Testis (tissue), 2 donors: ENCODE data around the gene GMDS.
"Not testable (repeated sequence)": the region's sequence is repeated elsewhere in the genome, so short reads cannot be mapped to it uniquely, and the experiment has no call there.

Experiments
- CTCF ChIP-seq, 3 experiments: fragments of 450-650 bp in 2 of 3; fragments of 200-600 bp in 1 of 3; sonication (generic) in 1 of 3; IDR thresholded peaks; one replicate each; pipeline ENCODE4 v1.5.1; 2016 to 2019; ENCODE audit warnings: antibody characterized with exemption in 3 of 3, mild to moderate bottlenecking in 2 of 3, moderate library complexity in 1 of 3
- POLR2A ChIP-seq: fragments of 450-650 bp; IDR thresholded peaks from one replicate; pipeline ENCODE4 v1.6.1; 2017; ENCODE audit warnings: antibody characterized with exemption, mild to moderate bottlenecking, moderate library complexity

- not testable (repeated sequence) for TF ChIP-seq CTCF (IDR thresholded peaks at IDR 0.05); POLR2A
Measured at GRCh38 chr6:1690656-1691055, 554.7 kb downstream of the GMDS start.
